Ovary (tissue), 3 donors: Measurements from ENCODE around the gene LCA5.

Source experiments
- EP300 ChIP-seq: sonication (generic); formaldehyde crosslinking; IDR thresholded peaks from one replicate; pipeline ENCODE4 v1.6.1; 2017; ENCODE audit warnings: antibody characterized with exemption
- POLR2A ChIP-seq: fragments of 450-650 bp; IDR thresholded peaks from one replicate; pipeline ENCODE4 v1.6.1; 2017; ENCODE audit warnings: antibody characterized with exemption, mild to moderate bottlenecking, moderate library complexity
- TF ChIP-seq, protein P1 (sequence below), 3 donors: fragments of 450-650 bp in 2 of 3; fragments of 200-600 bp in 1 of 3; IDR thresholded peaks; one replicate each; pipeline versions ENCODE4 v1.5.1 to v1.8.0; 2016 to 2022; ENCODE audit warnings: antibody characterized with exemption in 3 of 3, mild to moderate bottlenecking in 1 of 3
- donor health status: DM: no; HTN: no; CAD: no.

DNA sequence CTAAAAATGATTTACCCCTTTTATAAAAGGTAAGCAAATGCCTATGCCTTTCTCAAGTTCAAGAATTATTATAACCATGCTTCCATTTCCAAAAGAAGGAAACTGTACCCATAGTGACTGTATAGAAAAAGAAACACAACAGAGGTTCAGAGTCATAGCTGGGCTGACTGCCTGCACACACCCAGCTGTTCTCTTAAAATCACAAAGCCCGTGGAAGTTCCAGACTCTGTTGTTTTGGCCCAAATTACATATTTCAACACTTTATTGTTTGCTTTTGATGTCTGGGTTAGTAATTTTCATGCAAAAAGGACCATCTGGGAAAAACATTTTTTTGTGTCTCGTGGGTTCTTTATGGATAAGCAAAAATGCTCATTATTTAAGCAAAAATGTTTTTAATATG lies 99.2 kb downstream of the LCA5 start:
- TF ChIP-seq POLR2A (no peak), EP300 (no peak)
- TF ChIP-seq, protein P1, sequence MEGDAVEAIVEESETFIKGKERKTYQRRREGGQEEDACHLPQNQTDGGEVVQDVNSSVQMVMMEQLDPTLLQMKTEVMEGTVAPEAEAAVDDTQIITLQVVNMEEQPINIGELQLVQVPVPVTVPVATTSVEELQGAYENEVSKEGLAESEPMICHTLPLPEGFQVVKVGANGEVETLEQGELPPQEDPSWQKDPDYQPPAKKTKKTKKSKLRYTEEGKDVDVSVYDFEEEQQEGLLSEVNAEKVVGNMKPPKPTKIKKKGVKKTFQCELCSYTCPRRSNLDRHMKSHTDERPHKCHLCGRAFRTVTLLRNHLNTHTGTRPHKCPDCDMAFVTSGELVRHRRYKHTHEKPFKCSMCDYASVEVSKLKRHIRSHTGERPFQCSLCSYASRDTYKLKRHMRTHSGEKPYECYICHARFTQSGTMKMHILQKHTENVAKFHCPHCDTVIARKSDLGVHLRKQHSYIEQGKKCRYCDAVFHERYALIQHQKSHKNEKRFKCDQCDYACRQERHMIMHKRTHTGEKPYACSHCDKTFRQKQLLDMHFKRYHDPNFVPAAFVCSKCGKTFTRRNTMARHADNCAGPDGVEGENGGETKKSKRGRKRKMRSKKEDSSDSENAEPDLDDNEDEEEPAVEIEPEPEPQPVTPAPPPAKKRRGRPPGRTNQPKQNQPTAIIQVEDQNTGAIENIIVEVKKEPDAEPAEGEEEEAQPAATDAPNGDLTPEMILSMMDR (IDR thresholded peaks at IDR 0.05), result no peak
